ENCODE results near the gene MYO6. TPM values are rescaled to one million over a fixed set of nuclear protein-coding genes. Genes with fewer than 3 reads are reported as not detected.

The MYO6 gene
- total RNA-seq, 1 donor: 15.2 TPM

DNA sequence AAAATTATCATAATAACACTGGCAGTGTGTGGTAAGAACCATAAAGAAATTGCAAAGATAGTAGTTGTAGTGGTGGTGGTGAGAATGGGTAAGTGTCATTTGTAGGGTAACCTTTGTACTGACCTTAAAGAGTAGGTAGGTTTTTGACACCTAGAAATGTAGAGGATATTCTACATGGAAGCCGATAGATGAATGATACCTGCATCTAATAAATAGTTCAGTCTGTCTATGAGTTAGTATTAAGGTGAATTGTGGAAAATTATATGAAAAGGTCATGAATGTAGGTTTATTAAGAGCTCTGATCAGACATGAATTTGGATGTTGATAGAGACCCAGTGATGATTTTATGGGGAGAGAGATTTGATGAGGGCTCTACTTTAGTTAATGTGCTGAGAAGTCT lies 78.1 kb downstream of the MYO6 start:
- Histone ChIP-seq H3K4me1 (ENCODE audit: insufficient read depth, low read length) (peaks cover 20% of the 10 kb centered on the region), H3K27me3 (ENCODE audit: insufficient read depth, low read length) (no peaks in the 10 kb centered on the region), H3K36me3 (ENCODE audit: insufficient read depth, low read length) (no peaks in the 10 kb centered on the region), H3K79me2 (ENCODE audit: insufficient read depth, low read length) (no peaks in the 10 kb centered on the region), H4K20me1 (ENCODE audit: insufficient read depth, low read length) (no peaks in the 10 kb centered on the region), H3K9me3 (ENCODE audit: low read depth, low read length) (no peaks in the 10 kb centered on the region), H3K4me2 (ENCODE audit: insufficient read depth, low read length) (no peak overlapping the region), H3K27ac (ENCODE audit: low read depth, low read length) (no peak overlapping the region), H2AFZ (ENCODE audit: low read length) (no peak overlapping the region), H3K4me3 (ENCODE audit: insufficient read depth, low read length) (no peak overlapping the region)
- DNase-seq (ENCODE audit: insufficient read length, low spot score, missing footprints): no peak
- TF ChIP-seq, protein P1, sequence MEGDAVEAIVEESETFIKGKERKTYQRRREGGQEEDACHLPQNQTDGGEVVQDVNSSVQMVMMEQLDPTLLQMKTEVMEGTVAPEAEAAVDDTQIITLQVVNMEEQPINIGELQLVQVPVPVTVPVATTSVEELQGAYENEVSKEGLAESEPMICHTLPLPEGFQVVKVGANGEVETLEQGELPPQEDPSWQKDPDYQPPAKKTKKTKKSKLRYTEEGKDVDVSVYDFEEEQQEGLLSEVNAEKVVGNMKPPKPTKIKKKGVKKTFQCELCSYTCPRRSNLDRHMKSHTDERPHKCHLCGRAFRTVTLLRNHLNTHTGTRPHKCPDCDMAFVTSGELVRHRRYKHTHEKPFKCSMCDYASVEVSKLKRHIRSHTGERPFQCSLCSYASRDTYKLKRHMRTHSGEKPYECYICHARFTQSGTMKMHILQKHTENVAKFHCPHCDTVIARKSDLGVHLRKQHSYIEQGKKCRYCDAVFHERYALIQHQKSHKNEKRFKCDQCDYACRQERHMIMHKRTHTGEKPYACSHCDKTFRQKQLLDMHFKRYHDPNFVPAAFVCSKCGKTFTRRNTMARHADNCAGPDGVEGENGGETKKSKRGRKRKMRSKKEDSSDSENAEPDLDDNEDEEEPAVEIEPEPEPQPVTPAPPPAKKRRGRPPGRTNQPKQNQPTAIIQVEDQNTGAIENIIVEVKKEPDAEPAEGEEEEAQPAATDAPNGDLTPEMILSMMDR (IDR thresholded peaks at IDR 0.05; ENCODE audit: extremely low read depth, low read depth, low read length): no peak

DNA sequence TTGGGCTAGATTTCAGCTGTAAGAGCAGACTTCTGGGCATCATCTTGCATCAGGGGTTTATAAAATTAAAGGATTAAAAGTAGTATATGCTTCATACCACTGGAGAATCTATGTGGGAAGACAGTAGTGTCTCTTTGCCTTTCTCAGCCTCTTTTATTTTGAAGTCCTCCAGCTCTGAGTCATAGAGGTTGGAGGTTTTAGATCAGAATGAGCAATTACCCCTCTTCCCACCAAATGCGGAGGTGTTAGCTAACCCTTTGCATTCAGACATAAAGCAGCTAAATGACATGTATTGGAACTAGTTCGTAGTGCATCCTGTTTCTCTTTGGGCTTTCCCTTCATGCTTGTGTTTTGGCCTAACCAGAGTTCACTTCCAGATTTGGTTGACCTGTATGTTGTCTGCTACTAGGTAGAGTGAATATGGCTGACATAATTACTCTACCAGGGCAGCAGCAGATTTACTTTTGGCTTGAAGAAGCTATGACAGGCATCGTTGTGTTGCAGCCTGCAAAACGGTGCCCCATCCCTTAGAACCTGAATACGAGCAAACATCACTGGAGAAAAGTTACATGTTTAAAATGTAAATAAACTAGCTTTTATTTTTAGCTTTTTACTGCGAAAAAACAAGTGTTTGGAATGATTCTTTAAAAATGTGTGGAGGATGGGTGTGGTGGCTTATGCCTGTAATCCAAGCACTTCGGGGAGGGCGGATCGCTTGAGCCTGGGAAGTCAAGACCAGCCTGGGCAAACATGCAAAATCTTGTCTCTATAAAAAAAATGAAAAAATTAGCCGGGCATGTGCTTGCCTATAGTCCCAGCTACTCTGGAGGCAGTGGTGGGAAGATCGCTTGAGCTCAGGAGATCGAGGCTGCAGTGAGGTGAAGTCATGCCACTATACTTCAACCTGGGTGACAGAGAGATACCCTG lies 82.2 kb downstream of the MYO6 start:
- Histone ChIP-seq H3K27me3 (ENCODE audit: insufficient read depth, low read length) (no peaks in the 10 kb centered on the region), H3K4me2 (ENCODE audit: insufficient read depth, low read length) (peak overlapping the region; percentile 81), H3K36me3 (ENCODE audit: insufficient read depth, low read length) (peaks cover 5% of the 10 kb centered on the region), H3K9me3 (ENCODE audit: low read depth, low read length) (no peaks in the 10 kb centered on the region), H3K4me3 (ENCODE audit: insufficient read depth, low read length) (peak overlapping the region; percentile 51), H3K79me2 (ENCODE audit: insufficient read depth, low read length) (no peaks in the 10 kb centered on the region), H2AFZ (ENCODE audit: low read length) (peak overlapping the region; percentile 28), H3K4me1 (ENCODE audit: insufficient read depth, low read length) (peaks cover 20% of the 10 kb centered on the region), H3K27ac (ENCODE audit: low read depth, low read length) (peak overlapping the region; percentile 21), H4K20me1 (ENCODE audit: insufficient read depth, low read length) (no peaks in the 10 kb centered on the region)
- peak; percentile 30 for DNase-seq (ENCODE audit: insufficient read length, low spot score, missing footprints)
- TF ChIP-seq, protein P1 (IDR thresholded peaks at IDR 0.05; ENCODE audit: extremely low read depth, low read depth, low read length): no peak

DNA sequence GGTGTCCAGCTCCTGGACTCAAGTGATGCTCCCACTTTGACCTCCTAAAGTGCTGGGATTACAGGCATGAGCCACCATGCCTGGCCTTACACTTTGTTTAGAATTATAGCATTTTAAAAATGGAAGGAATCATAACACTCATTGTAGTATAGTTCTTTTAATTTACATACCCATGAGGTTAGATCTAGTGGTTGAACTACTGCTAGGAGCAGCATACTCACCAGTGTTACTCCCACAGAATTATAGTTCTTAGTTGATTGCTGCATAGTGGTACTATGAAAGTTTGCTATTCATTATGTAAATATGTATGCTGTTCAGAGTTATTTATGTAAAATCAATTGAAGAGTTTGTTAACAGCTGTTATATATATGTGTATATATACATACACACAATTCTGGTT lies 85.4 kb downstream of the MYO6 start:
- Histone ChIP-seq H2AFZ (ENCODE audit: low read length) (no peak overlapping the region), H3K79me2 (ENCODE audit: insufficient read depth, low read length) (no peaks in the 10 kb centered on the region), H3K36me3 (ENCODE audit: insufficient read depth, low read length) (peaks cover 5% of the 10 kb centered on the region), H4K20me1 (ENCODE audit: insufficient read depth, low read length) (no peaks in the 10 kb centered on the region), H3K9me3 (ENCODE audit: low read depth, low read length) (no peaks in the 10 kb centered on the region), H3K4me3 (ENCODE audit: insufficient read depth, low read length) (no peak overlapping the region), H3K27ac (ENCODE audit: low read depth, low read length) (no peak overlapping the region), H3K27me3 (ENCODE audit: insufficient read depth, low read length) (no peaks in the 10 kb centered on the region), H3K4me2 (ENCODE audit: insufficient read depth, low read length) (no peak overlapping the region), H3K4me1 (ENCODE audit: insufficient read depth, low read length) (peaks cover 20% of the 10 kb centered on the region)
- no peak for DNase-seq (ENCODE audit: insufficient read length, low spot score, missing footprints)
- TF ChIP-seq, protein P1 (IDR thresholded peaks at IDR 0.05; ENCODE audit: extremely low read depth, low read depth, low read length): no peak

DNA sequence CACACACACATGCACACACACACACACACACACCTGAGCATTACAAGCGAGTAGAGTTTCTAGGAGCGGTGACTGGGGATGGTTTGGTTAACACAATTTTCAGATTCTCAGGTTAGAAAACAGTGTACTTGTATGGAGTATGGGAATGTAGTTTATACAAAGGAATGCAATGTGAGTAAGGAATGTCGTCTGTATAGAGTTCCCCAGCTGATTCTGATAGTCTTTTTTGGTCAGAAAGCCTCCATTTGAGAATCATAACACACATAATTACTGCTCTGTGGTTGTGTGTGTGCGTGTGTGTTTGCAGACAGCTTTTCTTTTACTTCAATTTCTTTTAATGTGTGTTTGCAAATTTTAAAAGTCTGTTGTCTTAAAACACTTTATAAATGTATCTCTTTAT lies 93.2 kb downstream of the MYO6 start:
- H3K27ac ChIP-seq (ENCODE audit: low read depth, low read length): no peak overlapping the region
- no peaks in the 10 kb centered on the region for H3K9me3 ChIP-seq (ENCODE audit: low read depth, low read length)
- no peak overlapping the region for H3K4me3 ChIP-seq (ENCODE audit: insufficient read depth, low read length)
- no peaks in the 10 kb centered on the region for H3K79me2 ChIP-seq (ENCODE audit: insufficient read depth, low read length)
- H3K4me2 ChIP-seq (ENCODE audit: insufficient read depth, low read length): no peak overlapping the region
- no peaks in the 10 kb centered on the region for H3K27me3 ChIP-seq (ENCODE audit: insufficient read depth, low read length)
- H2AFZ ChIP-seq (ENCODE audit: low read length): no peak overlapping the region
- no peaks in the 10 kb centered on the region for H3K4me1 ChIP-seq (ENCODE audit: insufficient read depth, low read length)
- H3K36me3 ChIP-seq (ENCODE audit: insufficient read depth, low read length): no peaks in the 10 kb centered on the region
- H4K20me1 ChIP-seq (ENCODE audit: insufficient read depth, low read length): no peaks in the 10 kb centered on the region
- TF ChIP-seq, protein P1 (IDR thresholded peaks at IDR 0.05; ENCODE audit: extremely low read depth, low read depth, low read length): no peak
- DNase-seq (ENCODE audit: insufficient read length, low spot score, missing footprints): no peak

All from osteoblast (primary cell).